Measurements from ENCODE around the gene ADAMTS17.
A peak's percentile ranks its signal among the peaks of the same experiment; 100 is the strongest.

The ADAMTS17 gene

DNA sequence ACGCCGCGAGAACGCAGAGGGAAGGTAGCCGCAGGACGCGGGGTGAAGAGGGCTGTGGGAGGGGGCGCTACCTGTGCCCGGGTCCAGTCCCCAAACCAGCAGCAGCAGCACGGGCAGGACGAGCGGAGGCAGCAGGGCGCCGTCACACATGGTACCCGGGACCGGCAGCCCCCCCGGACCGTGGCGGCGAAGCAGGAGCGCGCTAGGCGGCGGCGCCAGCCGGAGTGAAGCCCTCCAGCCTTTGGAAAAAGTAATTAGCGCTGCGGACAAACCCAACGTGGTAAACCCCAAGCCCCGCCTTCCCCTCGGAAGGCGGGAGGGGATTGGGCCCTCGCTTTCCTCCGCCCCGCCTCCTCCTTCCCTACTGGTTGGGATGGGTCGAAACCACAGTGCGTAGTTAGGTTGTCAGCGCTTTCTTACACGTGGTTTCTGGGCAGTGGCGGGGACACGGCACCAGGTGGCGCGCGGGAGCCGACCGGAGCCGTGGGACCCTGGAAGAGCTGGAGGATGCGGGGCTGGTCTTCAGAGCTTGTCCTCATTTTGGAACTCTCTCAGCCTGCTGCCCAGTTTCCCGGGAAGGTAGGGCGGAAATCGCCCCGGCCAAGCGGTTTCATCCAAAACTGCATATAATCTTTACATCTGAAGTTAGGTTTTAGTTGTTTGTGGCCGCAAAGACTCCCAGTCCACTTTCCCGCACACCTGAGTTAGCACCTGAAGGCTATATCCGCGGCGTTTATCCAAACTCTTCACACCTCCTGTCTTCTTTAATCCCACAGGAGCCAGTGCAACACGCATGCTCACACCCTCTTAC, at the start of gene ADAMTS17:
ADAMTS17 (minus strand) TSS at position 226 of the 811 bp plus-strand sequence; CDS start at position 150, 76 bp downstream.
- peak; percentile 89 to 93 for DNase-seq (ENCODE audit: low read depth in 2 of 2)

DNA sequence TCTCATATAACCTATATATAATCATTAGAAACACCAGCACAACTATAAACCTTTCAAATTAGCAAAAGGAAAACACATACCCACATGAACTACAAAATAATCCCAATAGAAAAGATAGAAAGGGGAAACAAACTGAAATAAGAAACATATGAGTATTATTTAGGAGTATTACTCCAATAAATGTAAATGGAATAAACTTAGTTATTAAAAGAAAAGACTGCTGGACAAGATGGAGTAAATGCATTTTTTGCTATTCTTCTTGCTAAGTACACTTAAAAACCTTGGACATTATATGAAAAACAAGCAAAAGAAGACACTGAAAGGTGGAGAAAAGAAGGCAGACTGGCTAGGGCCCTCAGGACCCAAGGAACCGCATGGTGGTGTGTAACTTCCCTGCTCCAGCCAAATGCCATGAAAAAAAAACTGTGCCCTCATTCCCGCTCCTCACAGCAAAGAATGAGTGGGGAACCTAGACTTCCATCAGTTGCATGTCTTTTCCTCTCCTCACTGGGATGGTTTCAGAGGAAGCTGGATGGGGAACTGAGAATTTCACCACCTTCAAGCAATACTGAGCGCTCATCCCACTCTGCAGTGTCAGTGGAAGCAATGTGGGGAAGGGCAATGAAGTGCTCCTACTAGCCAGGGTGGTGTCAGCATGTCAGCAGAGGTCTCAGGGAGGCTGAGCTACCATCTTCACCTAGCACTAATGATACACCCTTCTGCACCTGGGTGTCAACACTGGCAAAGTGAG, 43.7 kb upstream of the ADAMTS17 start:
- DNase-seq (ENCODE audit: low read depth in 2 of 2) = no peak

DNA sequence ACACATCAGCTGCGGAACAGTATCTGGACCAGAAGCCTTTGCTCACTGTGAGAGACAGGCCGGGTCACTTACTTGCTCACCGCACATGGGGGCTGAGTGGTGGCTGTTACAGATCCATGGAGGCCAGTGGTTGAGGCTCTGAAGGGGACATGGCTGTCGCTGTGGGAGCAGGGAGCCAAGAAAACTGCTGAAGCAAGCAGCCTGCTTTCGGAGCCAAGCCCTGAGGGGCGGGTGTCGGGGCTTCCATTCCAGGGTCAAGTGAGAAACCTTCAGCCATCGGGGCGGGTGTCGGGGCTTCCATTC, 42.3 kb upstream of the ADAMTS17 start:
- no peak for DNase-seq (ENCODE audit: low read depth in 2 of 2)

GRCh38 chr15:100383302-100384107, 41.7 kb upstream of the ADAMTS17 start:
- DNase-seq (ENCODE audit: low read depth in 2 of 2) = no peak

- no peak for DNase-seq (ENCODE audit: low read depth in 2 of 2)
Observed at GRCh38 chr15:100373942-100374341, 32.2 kb upstream of the ADAMTS17 start.

DNA sequence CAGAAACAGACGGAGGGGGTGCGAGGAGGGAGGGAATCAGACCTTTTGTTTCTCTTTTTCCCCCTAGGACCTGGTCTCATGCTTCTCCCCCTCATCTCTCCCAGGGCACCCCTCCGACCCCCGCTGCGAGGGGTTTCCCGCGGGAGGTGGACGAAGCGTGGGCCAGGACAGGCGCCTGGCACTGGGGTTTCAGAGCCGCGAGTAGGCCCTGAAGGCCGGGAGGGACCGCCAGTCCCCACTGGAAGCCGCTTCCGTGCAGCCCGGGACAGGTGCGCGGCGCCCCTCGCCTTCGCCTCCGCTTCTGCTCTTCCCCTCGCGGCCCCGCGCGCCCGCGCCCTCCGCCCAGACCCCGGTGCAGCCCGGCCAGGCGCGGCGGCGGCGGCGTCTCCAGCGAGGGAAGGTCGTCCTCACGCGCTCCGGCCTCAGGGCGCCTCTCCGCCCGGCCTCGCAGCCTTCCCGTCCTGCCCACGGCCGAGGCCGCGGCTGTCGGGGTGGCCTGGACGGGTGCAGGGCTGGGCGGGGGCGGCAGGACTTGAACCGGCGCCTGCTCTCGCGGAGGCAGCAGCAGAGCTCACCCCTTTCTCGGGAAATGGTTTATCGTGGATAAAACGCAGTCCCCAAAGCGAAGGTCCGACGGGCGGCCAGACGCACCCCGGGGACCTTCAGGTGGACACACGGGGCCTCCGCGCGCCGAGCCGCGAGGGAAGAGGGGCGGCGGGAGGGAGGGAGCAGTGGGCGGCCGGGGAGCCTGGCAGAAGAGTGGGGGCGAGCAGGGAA, 31.5 kb upstream of the ADAMTS17 start:
- no peak for DNase-seq (ENCODE audit: low read depth in 2 of 2)

- DNase-seq (ENCODE audit: low read depth in 2 of 2) = no peak
Observed at GRCh38 chr15:100372739-100373119, 31.0 kb upstream of the ADAMTS17 start.

GRCh38 chr15:100355342-100355741, 13.6 kb upstream of the ADAMTS17 start:
- no peak for DNase-seq (ENCODE audit: low read depth in 2 of 2)

- no peak for DNase-seq (ENCODE audit: low read depth in 2 of 2)
Observed at GRCh38 chr15:100353449-100353848, 11.7 kb upstream of the ADAMTS17 start.

- DNase-seq (ENCODE audit: low read depth in 2 of 2) = no peak
Observed at GRCh38 chr15:100350434-100351226, 8.9 kb upstream of the ADAMTS17 start.

DNA sequence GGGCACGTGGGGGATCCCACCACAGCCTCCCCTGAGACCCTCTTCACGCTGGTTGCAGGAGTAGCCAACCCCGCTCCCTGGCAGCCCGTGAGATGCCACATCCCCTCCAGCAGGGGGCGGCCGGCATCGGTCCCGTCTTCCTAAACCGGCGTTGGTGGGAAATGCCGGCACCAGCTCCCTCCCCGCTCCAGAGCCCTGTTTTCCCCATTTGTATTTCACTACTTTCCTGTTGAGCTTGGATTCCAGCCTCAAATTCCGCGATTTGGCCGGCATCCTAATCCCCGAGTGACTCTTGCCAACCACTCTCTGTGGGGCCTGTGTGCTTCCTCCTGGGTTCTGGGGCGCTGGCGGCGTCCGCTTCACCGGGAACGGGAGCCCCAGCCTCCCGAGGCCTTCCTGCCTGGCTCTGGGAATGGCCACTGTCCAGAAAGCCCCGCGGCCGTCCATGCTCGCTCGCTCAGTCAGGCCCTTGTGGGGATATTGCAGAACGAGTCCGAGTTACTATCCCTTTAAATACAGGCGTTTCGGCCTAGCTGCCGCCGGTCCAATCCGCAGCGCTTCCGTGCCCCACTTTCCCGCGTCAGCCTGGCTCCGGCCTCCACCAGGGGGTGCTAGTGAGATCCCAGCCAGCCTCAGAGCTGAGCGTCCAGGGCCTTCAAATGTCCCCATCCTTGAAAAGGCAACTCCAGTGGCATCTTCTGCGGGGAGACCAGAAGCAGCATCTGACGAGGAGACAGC, 8.1 kb upstream of the ADAMTS17 start:
- DNase-seq (ENCODE audit: low read depth in 2 of 2) = peak; percentile 80

- no peak for DNase-seq (ENCODE audit: low read depth in 2 of 2)
Observed at GRCh38 chr15:100349321-100349695, 7.5 kb upstream of the ADAMTS17 start.

DNA sequence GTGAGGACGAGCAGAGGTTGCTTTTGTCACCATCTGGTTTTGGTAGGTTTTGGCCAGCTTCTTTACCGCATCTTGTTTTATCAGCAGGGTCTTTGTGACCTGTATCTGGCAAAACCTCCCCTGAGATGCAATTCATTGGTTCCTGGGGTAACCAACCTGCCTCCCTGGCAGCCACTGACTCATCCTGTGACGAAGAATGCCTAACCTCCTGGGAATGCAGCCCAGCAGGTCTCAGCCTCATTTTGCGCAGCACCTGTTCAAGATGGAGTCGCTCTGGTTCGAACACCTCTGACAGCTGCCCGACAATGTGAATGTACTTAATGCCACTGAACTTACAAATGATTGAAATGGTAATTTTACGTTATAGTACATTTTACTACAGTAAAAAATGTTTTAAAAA, 6.8 kb upstream of the ADAMTS17 start:
- no peak for DNase-seq (ENCODE audit: low read depth in 2 of 2)

DNA sequence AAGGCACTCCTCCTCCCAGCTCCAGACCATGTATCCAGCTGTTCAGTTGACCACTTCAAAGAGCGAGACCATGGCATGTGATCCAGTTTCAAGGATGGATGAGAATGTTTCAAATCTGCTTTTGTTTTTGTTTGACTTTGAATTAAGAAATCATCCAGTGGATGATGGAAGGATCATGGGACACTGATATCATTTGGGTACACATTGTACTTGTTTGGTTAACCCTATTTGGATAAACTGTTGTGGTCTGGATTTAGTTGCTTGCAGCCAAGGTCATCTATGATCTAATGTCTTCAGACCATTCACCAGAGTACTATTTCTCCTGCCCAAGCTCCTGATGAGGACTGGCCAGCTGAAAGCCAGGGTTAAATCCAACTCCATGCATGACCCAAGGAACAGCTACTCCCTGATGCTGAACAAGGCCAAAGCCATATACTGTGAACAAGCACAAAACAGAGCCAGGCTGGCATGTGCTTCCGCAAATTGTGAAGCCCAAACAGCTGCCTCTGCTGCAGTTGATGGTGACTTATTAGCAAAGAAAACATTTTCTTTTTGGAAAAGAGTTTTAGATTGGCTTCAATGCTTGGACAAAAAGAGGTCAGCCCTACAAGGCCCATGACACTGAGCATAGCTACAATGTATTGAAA, 5.2 kb upstream of the ADAMTS17 start:
- DNase-seq (ENCODE audit: low read depth in 2 of 2) = no peak

DNA sequence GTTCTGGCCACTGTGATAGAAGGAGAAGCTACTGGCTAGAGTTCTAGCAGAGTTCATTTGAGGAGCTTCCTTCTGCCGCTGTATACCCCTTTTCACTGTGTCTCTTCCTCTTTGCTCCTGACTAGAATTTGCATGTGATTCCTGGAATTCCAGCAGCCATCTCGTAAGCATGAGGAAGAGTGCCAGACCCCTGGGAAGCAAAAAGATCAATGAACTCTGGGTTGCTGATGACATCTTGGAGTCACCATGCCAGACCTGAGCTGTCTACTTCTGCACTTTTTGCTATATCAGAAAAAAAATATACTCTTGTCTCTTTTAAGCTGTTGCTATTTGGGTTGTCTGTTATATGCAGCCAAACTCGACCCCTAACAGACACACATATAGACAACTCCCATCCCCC, 3.7 kb upstream of the ADAMTS17 start:
- DNase-seq (ENCODE audit: low read depth in 2 of 2) = no peak

GRCh38 chr15:100343251-100343650, 1.5 kb upstream of the ADAMTS17 start:
- DNase-seq (ENCODE audit: low read depth in 2 of 2) = no peak

DNA sequence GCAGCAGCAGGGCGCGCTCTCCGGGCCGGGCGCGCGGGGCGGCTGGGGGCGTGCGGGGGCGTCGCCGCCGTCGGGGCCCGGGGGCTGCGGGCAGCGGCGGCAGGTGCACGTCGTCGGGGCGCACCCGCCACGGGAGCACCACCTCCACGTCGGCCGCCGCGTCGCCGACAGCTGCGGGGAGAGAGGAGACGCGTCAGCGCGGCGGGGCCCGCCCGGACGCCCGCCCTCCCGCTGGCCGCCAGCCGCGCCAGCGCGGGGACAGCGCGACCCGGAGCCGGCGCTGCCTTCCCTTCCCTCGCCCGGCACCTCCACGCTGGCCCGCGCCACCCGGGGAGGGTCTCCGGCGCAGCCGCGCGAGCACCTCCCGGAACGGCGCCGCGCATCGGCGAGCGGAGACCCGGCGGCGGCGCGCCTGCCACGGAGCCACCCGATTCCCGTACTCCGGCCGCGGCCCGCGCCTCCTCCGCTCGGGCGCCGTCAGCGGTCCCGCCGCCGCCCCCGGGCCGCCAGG, 481 bp downstream of the ADAMTS17 start:
- DNase-seq (ENCODE audit: low read depth in 2 of 2) = peak in 1 of 2 donors; percentile 34

DNA sequence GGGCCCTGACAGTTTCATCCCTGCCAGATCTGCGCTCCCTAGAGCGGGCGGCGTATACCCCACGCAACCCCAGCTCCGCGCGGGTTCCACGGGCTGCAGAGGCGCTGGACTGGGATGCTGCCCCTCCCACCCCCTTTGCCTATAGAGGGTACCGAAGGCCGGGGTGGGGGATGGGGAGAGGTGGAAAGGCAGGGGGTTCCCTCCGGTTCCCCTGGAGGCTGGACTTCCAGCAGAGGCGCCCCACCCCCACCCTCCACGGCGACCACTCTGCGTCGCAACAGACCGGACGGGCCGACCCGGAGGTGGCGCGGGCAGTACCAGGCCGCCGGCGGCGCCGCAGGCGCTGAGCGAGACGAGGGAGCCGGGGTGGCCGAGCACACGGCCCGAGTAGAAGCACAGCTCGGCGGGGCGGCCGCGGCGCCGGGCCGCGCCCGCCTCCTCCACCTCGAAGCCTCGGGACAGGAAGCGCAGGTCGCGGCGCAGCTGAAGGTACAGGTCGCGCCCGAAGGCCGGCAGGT, 995 bp downstream of the ADAMTS17 start:
- no peak for DNase-seq (ENCODE audit: low read depth in 2 of 2)

- no peak for DNase-seq (ENCODE audit: low read depth in 2 of 2)
Observed at GRCh38 chr15:100339999-100340398, 1.8 kb downstream of the ADAMTS17 start.
